Esophagus squamous epithelium (tissue), 5 donors: ENCODE data around the gene GRK5. TPM values are rescaled to one million over a fixed set of nuclear protein-coding genes. Genes with fewer than 3 reads are reported as not detected.
A peak's percentile ranks its signal among the peaks of the same experiment; 100 is the strongest.
"Not testable (repeated sequence)": the region's sequence is repeated elsewhere in the genome, so short reads cannot be mapped to it uniquely, and the experiment has no call there.

Source experiments
- DNase-seq: peaks from one replicate; lab custom pipeline; 2025; lab: John Stamatoyannopoulos, UW
- H3K27ac ChIP-seq, 4 donors: fragments of 200-600 bp; sonication (generic); one replicate each; pipeline ENCODE4 v1.5.1; 2016 to 2019; ENCODE audit warnings: mild to moderate bottlenecking in 1 of 4
- H3K27me3 ChIP-seq, 4 donors: fragments of 200-600 bp; sonication (generic); 1 replicate in 3 of 4; 2 replicates in 1 of 4; pipeline versions ENCODE4 v1.5.1 to v1.6.0; 2017 to 2021; ENCODE audit warnings: antibody characterized with exemption in 1 of 4
- H3K36me3 ChIP-seq, 3 donors: fragments of 200-600 bp; sonication (generic); one replicate each; pipeline ENCODE4 v1.5.1; 2016 to 2019
- H3K4me1 ChIP-seq, 3 donors: fragments of 200-600 bp; sonication (generic); one replicate each; pipeline ENCODE4 v1.5.1; 2017 to 2019
- H3K4me3 ChIP-seq, 4 donors: fragments of 200-600 bp; sonication (generic); 1 replicate in 3 of 4; 2 replicates in 1 of 4; pipeline ENCODE4 v1.5.1; 2016 to 2019; ENCODE audit warnings: mild to moderate bottlenecking in 2 of 4, moderate library complexity in 1 of 4
- H3K9me3 ChIP-seq, 3 donors: fragments of 200-600 bp; sonication (generic); one replicate each; pipeline ENCODE4 v1.5.1; 2016 to 2019
- POLR2A ChIP-seq, 4 donors: fragments of 450-650 bp; IDR thresholded peaks; one replicate each; pipeline ENCODE4 v1.6.1; 2017; ENCODE audit warnings: antibody characterized with exemption in 4 of 4, mild to moderate bottlenecking in 4 of 4, moderate library complexity in 3 of 4
- WGBS, 2 donors: methylation state at CpG; one replicate each; pipeline ENCODE4 v1.1.5; 2018; 5-methylcytosine and 5-hydroxymethylcytosine counted together
- intact Hi-C: fragments of 100-400 bp; cut with DNase I; formaldehyde crosslinking; loops from one replicate; pipeline ENCODE4 v1.15.0; 2022
- total RNA-seq, 4 donors: library from RNA; depleted of rRNA; stranded (reverse); fragments of >200 nt; gene quantifications; one replicate each; pipeline ENCODE4 v1.1.0, GENCODE V29; 2016
- TF ChIP-seq, protein P1 (sequence below), 6 experiments: fragments of 450-650 bp in 4 of 6; fragments of 200-600 bp in 2 of 6; sonication (generic) in 2 of 6; IDR thresholded peaks; one replicate each; pipeline ENCODE4 v1.5.1; 2016 to 2019; ENCODE audit warnings: antibody characterized with exemption in 6 of 6, mild to moderate bottlenecking in 4 of 6, moderate library complexity in 4 of 6
- donor health status: DM: yes; HTN: yes; CAD: no.

The GRK5 gene
- total RNA-seq, 4 donors from 2014 or later, result 2.4 to 18.9 (median 6.3) TPM

- H3K27ac ChIP-seq, result peak overlapping the region in 3 of 4 donors; percentile 66 to 84 (median 80)
- peaks cover 14 to 63% (median 41%) of the 10 kb centered on the region in 3 donors for H3K4me1 ChIP-seq
- DNase-seq, result no peak
- intact Hi-C loops, result no loop called here
- no peak for TF ChIP-seq POLR2A (IDR thresholded peaks at IDR 0.05)
- TF ChIP-seq, protein P1, sequence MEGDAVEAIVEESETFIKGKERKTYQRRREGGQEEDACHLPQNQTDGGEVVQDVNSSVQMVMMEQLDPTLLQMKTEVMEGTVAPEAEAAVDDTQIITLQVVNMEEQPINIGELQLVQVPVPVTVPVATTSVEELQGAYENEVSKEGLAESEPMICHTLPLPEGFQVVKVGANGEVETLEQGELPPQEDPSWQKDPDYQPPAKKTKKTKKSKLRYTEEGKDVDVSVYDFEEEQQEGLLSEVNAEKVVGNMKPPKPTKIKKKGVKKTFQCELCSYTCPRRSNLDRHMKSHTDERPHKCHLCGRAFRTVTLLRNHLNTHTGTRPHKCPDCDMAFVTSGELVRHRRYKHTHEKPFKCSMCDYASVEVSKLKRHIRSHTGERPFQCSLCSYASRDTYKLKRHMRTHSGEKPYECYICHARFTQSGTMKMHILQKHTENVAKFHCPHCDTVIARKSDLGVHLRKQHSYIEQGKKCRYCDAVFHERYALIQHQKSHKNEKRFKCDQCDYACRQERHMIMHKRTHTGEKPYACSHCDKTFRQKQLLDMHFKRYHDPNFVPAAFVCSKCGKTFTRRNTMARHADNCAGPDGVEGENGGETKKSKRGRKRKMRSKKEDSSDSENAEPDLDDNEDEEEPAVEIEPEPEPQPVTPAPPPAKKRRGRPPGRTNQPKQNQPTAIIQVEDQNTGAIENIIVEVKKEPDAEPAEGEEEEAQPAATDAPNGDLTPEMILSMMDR (IDR thresholded peaks at IDR 0.05), result no peak
- no peaks in the 10 kb centered on the region for H3K9me3 ChIP-seq
- no peaks in the 10 kb centered on the region for H3K36me3 ChIP-seq
- 92 to 96% methylated on average over 3 of the region's 3 CpGs for WGBS, 2 donors
- H3K27me3 ChIP-seq, result no peaks in the 10 kb centered on the region
- H3K4me3 ChIP-seq, result no peak overlapping the region
Observed at GRCh38 chr10:119269737-119270136, 62.4 kb downstream of the GRK5 start.

GRCh38 chr10:119270762-119271366, 63.5 kb downstream of the GRK5 start:
- H3K4me3 ChIP-seq, result peak overlapping the region in 2 of 4 donors; percentile 5 to 32
- intact Hi-C loops, result no loop called here
- peak; percentile 28 for DNase-seq
- no peaks in the 10 kb centered on the region for H3K9me3 ChIP-seq
- no peaks in the 10 kb centered on the region for H3K27me3 ChIP-seq
- TF ChIP-seq POLR2A (IDR thresholded peaks at IDR 0.05), result peak in 1 of 4 donors; percentile 7
- TF ChIP-seq, protein P1 (IDR thresholded peaks at IDR 0.05), result no peak
- H3K4me1 ChIP-seq, result peaks cover 14 to 74% (median 46%) of the 10 kb centered on the region in 3 donors
- WGBS, 2 donors, result 24 to 50% methylated on average over 10 to 17 of the region's 18 CpGs
- H3K27ac ChIP-seq, result peak overlapping the region; percentile 45 to 84 (median 73)
- no peaks in the 10 kb centered on the region for H3K36me3 ChIP-seq

DNA sequence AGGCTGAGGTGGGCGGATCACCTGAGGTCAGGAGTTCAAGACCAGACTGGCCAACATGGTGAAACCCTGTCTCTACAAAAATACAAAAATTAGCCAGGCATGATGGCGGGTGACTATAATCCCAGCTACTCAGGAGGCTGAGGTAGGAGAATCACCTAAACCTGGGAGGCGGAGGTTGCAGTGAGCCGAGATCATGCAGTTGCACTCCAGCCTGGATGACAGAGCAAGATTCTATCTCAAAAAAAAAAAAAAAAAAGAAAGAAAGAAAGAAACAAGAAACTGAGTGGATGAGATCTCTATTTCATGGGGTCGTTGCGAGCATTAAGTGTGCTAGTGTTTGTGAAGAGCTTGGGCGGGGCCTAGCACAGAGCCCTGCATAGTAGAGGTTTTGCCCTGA, 65.0 kb downstream of the GRK5 start:
- H3K9me3 ChIP-seq, H3K4me3 ChIP-seq, H3K36me3 ChIP-seq, H3K27me3 ChIP-seq, DNase-seq, intact Hi-C loops: not testable (repeated sequence)
- 83 to 92% methylated on average over 6 of the region's 7 CpGs for WGBS, 2 donors
- Histone ChIP-seq H3K27ac (peak overlapping the region in 3 of 4 donors; percentile 66 to 84 (median 80)), H3K4me1 (peaks cover 14 to 75% (median 46%) of the 10 kb centered on the region in 3 donors)

DNA sequence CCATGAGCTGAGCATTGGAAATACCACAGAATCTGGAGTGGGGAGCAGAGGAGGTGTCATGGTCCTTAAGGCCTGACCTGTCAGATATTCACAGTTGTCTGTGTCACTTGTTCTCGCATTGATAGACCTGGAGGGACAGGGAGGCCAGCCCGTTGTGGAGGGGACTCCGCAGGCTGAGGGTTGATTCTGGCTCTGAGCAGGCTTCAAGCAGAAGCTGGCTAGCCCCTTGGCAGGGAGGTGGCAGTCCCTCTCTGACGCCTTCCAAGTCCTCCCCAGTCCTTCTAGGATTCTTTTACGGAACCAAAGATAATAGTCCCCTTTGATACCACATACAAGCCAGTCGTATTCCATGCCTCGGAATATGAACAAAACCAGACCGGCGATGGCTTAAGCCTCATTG, 65.4 kb downstream of the GRK5 start:
- Histone ChIP-seq H3K4me1 (peaks cover 14 to 72% (median 44%) of the 10 kb centered on the region in 3 donors), H3K36me3 (no peaks in the 10 kb centered on the region), H3K9me3 (no peaks in the 10 kb centered on the region), H3K27ac (peak overlapping the region in 2 of 4 donors; percentile 37 to 66), H3K27me3 (no peaks in the 10 kb centered on the region), H3K4me3 (no peak overlapping the region)
- TF ChIP-seq POLR2A (IDR thresholded peaks at IDR 0.05), result no peak
- TF ChIP-seq, protein P1 (IDR thresholded peaks at IDR 0.05), result no peak
- DNase-seq, result no peak
- WGBS, 2 donors, result 86 to 94% methylated on average over 9 of the region's 9 CpGs
- intact Hi-C loops, result no loop called here

- DNase-seq, result no peak
- H3K27ac ChIP-seq, result peak overlapping the region in 1 of 4 donors; percentile 37
- 93 to 99% methylated on average over 8 of the region's 8 CpGs for WGBS, 2 donors
- H3K4me1 ChIP-seq, result peaks cover 14 to 69% (median 40%) of the 10 kb centered on the region in 3 donors
- H3K27me3 ChIP-seq, result no peaks in the 10 kb centered on the region
- no peaks in the 10 kb centered on the region for H3K9me3 ChIP-seq
- TF ChIP-seq, protein P1 (IDR thresholded peaks at IDR 0.05), result no peak
- TF ChIP-seq POLR2A (IDR thresholded peaks at IDR 0.05), result no peak
- no peak overlapping the region for H3K4me3 ChIP-seq
- no peaks in the 10 kb centered on the region for H3K36me3 ChIP-seq
- intact Hi-C loops, result no loop called here
Observed at GRCh38 chr10:119273413-119273812, 66.0 kb downstream of the GRK5 start.
